ENCODE results near the gene ARID3B. TPM values are rescaled to one million over a fixed set of nuclear protein-coding genes. Genes with fewer than 3 reads are reported as not detected.

The ARID3B gene
- total and polyA plus RNA-seq, 3 experiments from 2014 or later: 13.0 to 31.1 (median 30.1) TPM

DNA sequence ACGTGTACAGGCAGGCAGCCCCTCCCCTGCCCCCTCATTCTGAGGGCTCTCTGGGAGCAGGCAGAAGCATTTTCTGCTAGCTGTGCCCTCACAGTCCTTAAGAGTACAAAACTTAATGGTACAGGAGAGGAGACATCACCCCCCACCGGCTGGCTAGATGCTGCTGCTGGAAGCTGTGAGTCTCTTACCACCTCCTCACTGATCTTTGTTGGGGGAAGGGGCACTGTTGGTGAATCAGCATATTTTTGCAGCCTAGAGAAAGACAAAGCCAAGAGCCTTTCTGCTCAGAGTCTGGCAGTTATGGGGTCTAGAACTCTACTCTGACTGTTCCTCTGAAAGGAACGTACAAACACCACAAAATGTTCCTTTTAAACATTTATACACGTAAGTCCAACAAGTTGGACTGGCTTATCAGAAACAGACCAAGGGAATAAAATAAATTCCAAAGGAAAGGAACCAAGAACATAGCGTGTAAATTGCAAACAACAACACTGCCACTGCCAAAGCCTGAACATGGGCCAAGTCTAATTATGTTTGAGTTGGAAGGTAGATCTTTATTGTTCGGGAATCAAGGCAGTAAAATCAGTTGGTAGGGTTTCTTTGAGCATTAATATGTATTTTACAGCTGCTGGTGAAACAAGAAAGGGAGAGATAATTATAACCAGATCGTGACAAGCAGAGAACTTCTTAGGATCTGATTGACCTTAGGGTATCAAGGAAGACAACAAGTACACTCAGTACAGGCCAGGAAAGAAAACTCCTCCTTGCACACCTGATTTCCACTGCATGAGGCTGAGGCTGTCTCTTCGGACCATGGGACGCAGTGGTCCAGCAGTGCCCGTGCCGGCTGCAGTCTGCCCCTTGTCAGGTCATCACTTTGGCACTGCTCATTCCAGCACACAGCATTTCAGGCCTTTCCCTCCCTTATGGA lies 102.0 kb downstream of the ARID3B start:
- no peaks in the 10 kb centered on the region for H3K4me1 ChIP-seq (ENCODE audit: insufficient read depth, low read length)
- Mint-ChIP-seq H3K27me3 (no peaks in the 10 kb centered on the region), H3K9me3 (no peaks in the 10 kb centered on the region), H3K36me3 (peaks cover 0 to 64% (median 11%) of the 10 kb centered on the region in 3 donors), H3K4me1 (peaks cover 3 to 13% (median 9%) of the 10 kb centered on the region in 3 donors), H3K4me3 (no peak overlapping the region), H3K27ac (peak overlapping the region in 3 of 8 donors; percentile 39 to 87 (median 72))
- H3K9me3 ChIP-seq (ENCODE audit: low read length): no peaks in the 10 kb centered on the region
- CTCF ChIA-PET: interaction anchor here (1.9 to 16.2 kb wide), 2 partner anchors 9 to 127 kb away, joined by 5 to 180 read pairs; no protein-coding TSS in a partner anchor
- H3K27me3 ChIP-seq (ENCODE audit: insufficient read depth, low read length, poor library complexity, severe bottlenecking): no peaks in the 10 kb centered on the region
- H3K27ac ChIP-seq (ENCODE audit: low read depth, low read length): no peak overlapping the region
- POLR2A ChIA-PET: interaction anchor here (1.3 kb wide), 1 partner anchor 10 kb away, joined by 3 read pairs; no protein-coding TSS in a partner anchor
- no peak for DNase-seq
- no peak overlapping the region for H3K4me3 ChIP-seq (ENCODE audit: low read length)
- no peaks in the 10 kb centered on the region for H3K36me3 ChIP-seq (ENCODE audit: insufficient read depth, low read length)

DNA sequence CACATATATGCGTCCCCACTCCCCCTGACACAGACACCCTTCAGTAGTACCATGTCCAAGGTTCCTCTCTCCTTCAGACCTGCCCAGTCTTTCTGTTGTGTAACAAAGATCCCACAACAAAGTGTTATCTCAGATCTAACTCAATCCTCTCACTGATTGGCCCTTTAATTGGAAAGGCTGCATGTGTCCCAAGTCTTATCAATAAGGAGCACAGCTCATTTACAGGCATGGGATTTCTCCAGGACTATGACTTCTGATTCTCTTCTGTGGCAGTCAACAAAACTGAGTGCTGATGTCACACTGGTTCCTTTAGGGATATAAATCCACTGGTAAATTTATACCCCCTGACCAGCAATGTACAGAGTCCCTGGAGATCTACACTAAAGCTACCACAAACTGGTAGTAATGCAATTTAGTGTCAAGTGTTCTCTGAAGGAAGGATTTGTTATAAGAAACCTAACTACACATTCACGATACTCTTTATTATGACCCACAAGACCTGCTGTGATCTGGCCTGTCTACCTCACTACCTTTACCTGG lies 102.7 kb downstream of the ARID3B start:
- Histone ChIP-seq H3K27ac (ENCODE audit: low read depth, low read length) (no peak overlapping the region), H3K27me3 (ENCODE audit: insufficient read depth, low read length, poor library complexity, severe bottlenecking) (no peaks in the 10 kb centered on the region), H3K36me3 (ENCODE audit: insufficient read depth, low read length) (no peaks in the 10 kb centered on the region), H3K9me3 (ENCODE audit: low read length) (no peaks in the 10 kb centered on the region), H3K4me3 (ENCODE audit: low read length) (no peak overlapping the region), H3K4me1 (ENCODE audit: insufficient read depth, low read length) (no peaks in the 10 kb centered on the region)
- Mint-ChIP-seq H3K27me3 (no peaks in the 10 kb centered on the region), H3K4me1 (peaks cover 4 to 20% (median 12%) of the 10 kb centered on the region in 3 donors), H3K9me3 (no peaks in the 10 kb centered on the region), H3K27ac (peak overlapping the region in 5 of 8 donors; percentile 5 to 72 (median 39)), H3K4me3 (no peak overlapping the region), H3K36me3 (peaks cover 0 to 63% (median 11%) of the 10 kb centered on the region in 3 donors)
- no peak for DNase-seq
- CTCF ChIA-PET: interaction anchor here (1.9 kb wide), 1 partner anchor 10 kb away, joined by 5 read pairs; no protein-coding TSS in a partner anchor
- POLR2A ChIA-PET: interaction anchor here (1.3 kb wide), 1 partner anchor 11 kb away, joined by 3 read pairs; no protein-coding TSS in a partner anchor

DNA sequence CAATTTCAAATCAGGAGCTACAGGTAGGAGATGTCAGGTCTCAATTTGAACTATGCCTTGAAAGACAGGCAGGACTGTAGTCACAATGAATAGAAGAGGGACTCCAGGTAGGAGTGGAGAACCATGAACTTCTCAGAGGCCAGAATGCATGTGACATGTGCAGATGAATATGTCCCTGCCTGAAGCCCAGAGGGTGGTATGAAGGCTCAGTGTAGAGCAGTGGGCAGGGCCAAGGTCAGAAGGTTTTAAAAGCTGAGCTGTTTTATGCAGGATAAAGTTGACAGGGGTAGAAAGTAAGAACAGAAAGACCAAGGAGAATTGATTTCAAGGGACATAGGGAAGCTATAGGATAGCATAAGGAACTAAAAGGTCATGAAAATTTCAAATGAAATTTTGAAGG lies 105.5 kb downstream of the ARID3B start:
- Mint-ChIP-seq H3K4me1 (peaks cover 4 to 20% (median 16%) of the 10 kb centered on the region in 3 donors), H3K36me3 (peaks cover 0 to 55% (median 10%) of the 10 kb centered on the region in 3 donors), H3K27ac (peak overlapping the region in 4 of 8 donors; percentile 27 to 67 (median 41)), H3K27me3 (no peaks in the 10 kb centered on the region), H3K9me3 (no peaks in the 10 kb centered on the region), H3K4me3 (no peak overlapping the region)
- ChIA-PET POLR2A (interaction anchor here (0.6 kb wide), 1 partner anchor 123 kb away, joined by 4 read pairs; no protein-coding TSS in a partner anchor), CTCF (interaction anchor here (0.7 to 2.2 kb wide), 4 partner anchors 9 to 122 kb away, joined by 3 to 7 read pairs (median 4); no protein-coding TSS in a partner anchor)
- no peaks in the 10 kb centered on the region for H3K36me3 ChIP-seq (ENCODE audit: insufficient read depth, low read length)
- no peak overlapping the region for H3K27ac ChIP-seq (ENCODE audit: low read depth, low read length)
- no peaks in the 10 kb centered on the region for H3K27me3 ChIP-seq (ENCODE audit: insufficient read depth, low read length, poor library complexity, severe bottlenecking)
- DNase-seq: no peak
- no peaks in the 10 kb centered on the region for H3K9me3 ChIP-seq (ENCODE audit: low read length)
- H3K4me3 ChIP-seq (ENCODE audit: low read length): no peak overlapping the region
- no peaks in the 10 kb centered on the region for H3K4me1 ChIP-seq (ENCODE audit: insufficient read depth, low read length)

Other genes starting within 250 kb of the ARID3B start
- gene CYP11A1, start 173.6 kb upstream of the ARID3B start, total RNA-seq: not detected
- gene CYP11A1, start 173.6 kb upstream of the ARID3B start, polyA plus RNA-seq: not detected
- gene SEMA7A, start 107.3 kb upstream of the ARID3B start, total RNA-seq: 10 to 100 TPM; 71.2 to 72.5 TPM
- 1.9 TPM for gene SEMA7A, start 107.3 kb upstream of the ARID3B start, polyA plus RNA-seq
- gene UBL7, start 80.1 kb upstream of the ARID3B start, total RNA-seq: 10 to 100 TPM; 64.9 to 67.7 TPM
- gene UBL7, start 80.1 kb upstream of the ARID3B start, polyA plus RNA-seq: 101 TPM
- gene CLK3, start 74.6 kb downstream of the ARID3B start, total RNA-seq: 100 to 1,000 TPM in 1 of 2 experiments, 10 to 100 TPM in 1; 96.8 to 101 TPM
- gene CLK3, start 74.6 kb downstream of the ARID3B start, polyA plus RNA-seq: 84.7 TPM
- 10 to 100 TPM; 50.9 to 52.0 TPM for gene EDC3, start 154.8 kb downstream of the ARID3B start, total RNA-seq
- 29.9 TPM for gene EDC3, start 154.8 kb downstream of the ARID3B start, polyA plus RNA-seq
- gene CYP1A1, start 184.3 kb downstream of the ARID3B start, total RNA-seq: 1 to 10 TPM; 2.4 to 2.6 TPM
- gene CYP1A1, start 184.3 kb downstream of the ARID3B start, polyA plus RNA-seq: 0.09 TPM
- not detected for gene CYP1A2, start 207.6 kb downstream of the ARID3B start, total RNA-seq
- not detected for gene CYP1A2, start 207.6 kb downstream of the ARID3B start, polyA plus RNA-seq
- 100 to 1,000 TPM; 288 to 294 TPM for gene CSK, start 240.9 kb downstream of the ARID3B start, total RNA-seq
- gene CSK, start 240.9 kb downstream of the ARID3B start, polyA plus RNA-seq: 154 TPM

Data from CD8-positive, alpha-beta memory T cell (primary cell).